WTC11 (cell line): ENCODE results near the gene TRIM26. TPM values are rescaled to one million over a fixed set of nuclear protein-coding genes. Genes with fewer than 3 reads are reported as not detected.

Experiments used
- ATAC-seq: fragments of 200-7000 bp; cut with Tn5 transposase; 2 replicates; pipeline ENCODE4 v1.10.0; 2021; ENCODE audit warnings: mild to moderate bottlenecking, moderate library complexity
- CTCF ChIA-PET: fragments of 300-600 bp; sonication (Branson Sonifier 250); formaldehyde crosslinking; loops from one replicate; lab custom pipeline; 2021; ENCODE audit warnings: antibody characterized with exemption; lab: Charles Lee
- POLR2A ChIA-PET: fragments of 350-600 bp; sonication (Branson Sonifier 250); formaldehyde crosslinking; loops from one replicate; lab custom pipeline; 2021; ENCODE audit warnings: antibody characterized with exemption; lab: Charles Lee
- DNase-seq: peaks from one replicate; pipeline ENCODE4 v3.0.0; 2021; ENCODE audit warnings: low spot score
- H3K27ac Mint-ChIP-seq: 2 replicates; pipeline ENCODE4 v1.8.0; 2021; ENCODE audit warnings: mixed read lengths
- H3K27me3 Mint-ChIP-seq: 2 replicates; pipeline ENCODE4 v1.8.0; 2021; ENCODE audit warnings: low read depth, mild to moderate bottlenecking, moderate library complexity, mixed read lengths
- H3K36me3 Mint-ChIP-seq: 2 replicates; pipeline ENCODE4 v1.8.0; 2021; ENCODE audit warnings: mixed read lengths
- H3K4me1 Mint-ChIP-seq: 2 replicates; pipeline ENCODE4 v1.8.0; 2022; ENCODE audit warnings: mixed read lengths
- H3K4me3 Mint-ChIP-seq: 2 replicates; pipeline ENCODE4 v1.8.0; 2021; ENCODE audit warnings: mild to moderate bottlenecking, moderate library complexity, mixed read lengths
- H3K9me3 Mint-ChIP-seq: 2 replicates; pipeline ENCODE4 v1.8.0; 2021; ENCODE audit warnings: mixed read lengths
- ATF1 ChIP-seq: sonication (generic); formaldehyde crosslinking; IDR thresholded peaks from 2 replicates; pipeline ENCODE4 v1.8.1; 2023; ENCODE audit warnings: mild to moderate bottlenecking, moderate library complexity, missing genetic modification reagents
- EMX1 ChIP-seq: fragments of 250-450 bp; sonication (Bioruptor Pico); IDR thresholded peaks from 2 replicates; pipeline ENCODE4 v1.8.0; 2021; ENCODE audit warnings: mild to moderate bottlenecking
- GABPB1 ChIP-seq: sonication (generic); formaldehyde crosslinking; IDR thresholded peaks from 2 replicates; pipeline ENCODE4 v1.8.1; 2023; ENCODE audit warnings: mild to moderate bottlenecking, missing genetic modification reagents
- HMGA2 ChIP-seq: fragments of 250-450 bp; sonication (Bioruptor Pico); IDR thresholded peaks from 2 replicates; pipeline ENCODE4 v1.4.0; 2021; ENCODE audit warnings: mild to moderate bottlenecking, moderate library complexity
- JAZF1 ChIP-seq: fragments of 250-450 bp; sonication (Bioruptor Pico); IDR thresholded peaks from 2 replicates; pipeline ENCODE4 v1.9.0; 2021; ENCODE audit warnings: moderate library complexity, mild to moderate bottlenecking, inconsistent platforms
- NFATC4 ChIP-seq: fragments of 250-450 bp; sonication (Bioruptor Pico); IDR thresholded peaks from 2 replicates; pipeline ENCODE4 v1.9.0; 2021; ENCODE audit warnings: mild to moderate bottlenecking
- NFE2L1 ChIP-seq: sonication (generic); formaldehyde crosslinking; IDR thresholded peaks from 2 replicates; pipeline ENCODE4 v1.8.1; 2023; ENCODE audit warnings: missing genetic modification reagents
- PRRX2 ChIP-seq: fragments of 250-450 bp; sonication (Bioruptor Pico); IDR thresholded peaks from 2 replicates; pipeline ENCODE4 v1.8.0; 2021; ENCODE audit warnings: mild to moderate bottlenecking
- ZNF138 ChIP-seq: sonication (generic); formaldehyde crosslinking; conservative IDR thresholded peaks from 2 replicates; pipeline ENCODE4 v1.8.1; 2022; ENCODE audit warnings: mild to moderate bottlenecking, moderate library complexity, missing genetic modification reagents
- ZNF219 ChIP-seq: sonication (generic); formaldehyde crosslinking; IDR thresholded peaks from 2 replicates; pipeline ENCODE4 v1.8.0; 2023; ENCODE audit warnings: missing genetic modification reagents, mild to moderate bottlenecking, borderline replicate concordance
- ZNF263 ChIP-seq: sonication (generic); formaldehyde crosslinking; IDR thresholded peaks from 2 replicates; pipeline ENCODE4 v1.8.1; 2022; ENCODE audit warnings: low read depth, mild to moderate bottlenecking, moderate library complexity, missing genetic modification reagents
- ZNF423 ChIP-seq: fragments of 250-450 bp; sonication (Bioruptor Pico); IDR thresholded peaks from 2 replicates; pipeline ENCODE4 v2.1.2; 2022; ENCODE audit warnings: mild to moderate bottlenecking, moderate library complexity
- ZNF671 ChIP-seq: fragments of 250-450 bp; sonication (Bioruptor Pico); IDR thresholded peaks from 2 replicates; pipeline ENCODE4 v1.8.0; 2021; ENCODE audit warnings: mild to moderate bottlenecking
- total RNA-seq: library from RNA; stranded (reverse); gene quantifications from 3 replicates; pipeline ENCODE4 v1.2.3, GENCODE V29; 2021
- TF ChIP-seq, protein P1 (sequence below): sonication (generic); formaldehyde crosslinking; IDR thresholded peaks from 2 replicates; pipeline ENCODE4 v1.8.0; 2022; ENCODE audit warnings: missing genetic modification reagents
- TF ChIP-seq, protein P2 (sequence below): sonication (generic); formaldehyde crosslinking; IDR thresholded peaks from 2 replicates; pipeline ENCODE4 v1.8.1; 2022; ENCODE audit warnings: missing genetic modification reagents, borderline replicate concordance
- TF ChIP-seq, protein P3 (sequence below): sonication (generic); formaldehyde crosslinking; IDR thresholded peaks from 2 replicates; pipeline ENCODE4 v1.8.0; 2022; ENCODE audit warnings: mild to moderate bottlenecking, missing genetic modification reagents
- TF ChIP-seq, protein P4 (sequence below): sonication (generic); formaldehyde crosslinking; conservative IDR thresholded peaks from 2 replicates; pipeline ENCODE4 v1.8.1; 2022; ENCODE audit warnings: mild to moderate bottlenecking, missing genetic modification reagents
- TF ChIP-seq, protein P5 (sequence below): sonication (generic); formaldehyde crosslinking; IDR thresholded peaks from 2 replicates; pipeline ENCODE4 v1.8.1; 2023; ENCODE audit warnings: mild to moderate bottlenecking, missing genetic modification reagents, moderate library complexity
- TF ChIP-seq, protein P6 (sequence below): sonication (generic); formaldehyde crosslinking; IDR thresholded peaks from 2 replicates; pipeline ENCODE4 v1.8.0; 2023; ENCODE audit warnings: missing genetic modification reagents
- TF ChIP-seq, protein P7 (sequence below): sonication (generic); formaldehyde crosslinking; IDR thresholded peaks from 2 replicates; pipeline ENCODE4 v1.8.1; 2023; ENCODE audit warnings: mild to moderate bottlenecking, missing genetic modification reagents, borderline replicate concordance

TRIM26 gene
- total RNA-seq, 1 experiment from 2014 or later: 27.7 TPM

DNA sequence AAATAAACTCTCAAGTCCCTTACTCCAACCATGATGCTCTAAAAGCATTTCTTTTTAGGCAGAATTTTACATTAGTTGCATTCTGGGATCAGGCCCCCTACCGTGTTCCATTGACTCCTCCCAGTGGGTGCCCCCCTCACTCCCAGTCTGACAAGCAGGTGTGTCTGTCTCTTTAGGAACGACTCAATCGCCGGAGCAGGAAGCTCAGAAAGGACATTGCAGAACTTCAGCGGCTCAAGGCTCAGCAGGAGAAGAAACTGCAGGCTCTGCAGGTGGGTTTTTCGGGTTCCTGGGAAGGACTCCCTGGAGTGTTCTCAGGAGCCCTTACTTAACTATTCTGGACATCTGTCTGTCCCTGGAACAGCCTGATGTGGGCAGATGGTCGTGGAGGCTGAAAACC lies 67.4 kb downstream of the TRIM26 start:
- H3K9me3 Mint-ChIP-seq: no peaks in the 10 kb centered on the region
- CTCF ChIA-PET: interaction anchor here (0.6 to 3.2 kb wide), 4 partner anchors 13 to 582 kb away, joined by 3 to 8 read pairs (median 4); no protein-coding TSS in a partner anchor
- H3K27ac Mint-ChIP-seq: no peak overlapping the region
- H3K36me3 Mint-ChIP-seq: no peaks in the 10 kb centered on the region
- H3K4me3 Mint-ChIP-seq: no peak overlapping the region
- peaks cover 4% of the 10 kb centered on the region for H3K4me1 Mint-ChIP-seq
- DNase-seq (no peak), ATAC-seq (no peak)
- H3K27me3 Mint-ChIP-seq: peaks cover 14% of the 10 kb centered on the region
- no peak for TF ChIP-seq ZNF671 (CRISPR knock-in tag)
- TF ChIP-seq EMX1 (CRISPR knock-in tag): no peak
- no peak for TF ChIP-seq ZNF263 (CRISPR knock-in tag)
- peak; percentile 86 for TF ChIP-seq ZNF423 (CRISPR knock-in tag)
- no peak for TF ChIP-seq HMGA2 (CRISPR knock-in tag)
- TF ChIP-seq, all 79 proteins: peak for 1
- POLR2A ChIA-PET: no interaction called here

DNA sequence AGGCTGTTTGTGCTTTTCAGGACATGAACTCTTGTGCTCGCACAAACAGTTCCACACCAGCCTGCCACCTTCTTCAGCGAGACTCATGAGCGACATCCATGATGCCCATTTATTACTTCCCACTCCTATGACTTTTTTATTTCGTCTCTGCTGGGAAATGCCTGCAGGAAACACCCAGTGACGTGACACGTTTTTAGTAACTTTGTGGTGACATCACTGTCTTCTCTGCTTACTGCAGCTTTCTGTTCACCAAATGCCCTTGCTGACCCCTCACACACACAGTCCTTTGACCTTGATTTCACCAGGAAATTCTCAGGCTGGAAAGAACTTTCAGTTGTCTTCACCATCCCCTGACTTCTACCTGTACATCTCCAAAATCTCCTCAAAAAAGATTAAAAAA lies 68.4 kb downstream of the TRIM26 start:
- Mint-ChIP-seq H3K27me3 (peaks cover 22% of the 10 kb centered on the region), H3K9me3 (no peaks in the 10 kb centered on the region), H3K36me3 (no peaks in the 10 kb centered on the region), H3K27ac (no peak overlapping the region), H3K4me3 (no peak overlapping the region), H3K4me1 (peaks cover 4% of the 10 kb centered on the region)
- ChIA-PET POLR2A (no interaction called here), CTCF (interaction anchor here (0.9 to 3.2 kb wide), 3 partner anchors 14 to 43 kb away, joined by 4 to 11 read pairs (median 8); no protein-coding TSS in a partner anchor)
- ATAC-seq: no peak
- no peak for DNase-seq
- no peak for TF ChIP-seq NFATC4 (CRISPR knock-in tag)
- TF ChIP-seq, protein P1, sequence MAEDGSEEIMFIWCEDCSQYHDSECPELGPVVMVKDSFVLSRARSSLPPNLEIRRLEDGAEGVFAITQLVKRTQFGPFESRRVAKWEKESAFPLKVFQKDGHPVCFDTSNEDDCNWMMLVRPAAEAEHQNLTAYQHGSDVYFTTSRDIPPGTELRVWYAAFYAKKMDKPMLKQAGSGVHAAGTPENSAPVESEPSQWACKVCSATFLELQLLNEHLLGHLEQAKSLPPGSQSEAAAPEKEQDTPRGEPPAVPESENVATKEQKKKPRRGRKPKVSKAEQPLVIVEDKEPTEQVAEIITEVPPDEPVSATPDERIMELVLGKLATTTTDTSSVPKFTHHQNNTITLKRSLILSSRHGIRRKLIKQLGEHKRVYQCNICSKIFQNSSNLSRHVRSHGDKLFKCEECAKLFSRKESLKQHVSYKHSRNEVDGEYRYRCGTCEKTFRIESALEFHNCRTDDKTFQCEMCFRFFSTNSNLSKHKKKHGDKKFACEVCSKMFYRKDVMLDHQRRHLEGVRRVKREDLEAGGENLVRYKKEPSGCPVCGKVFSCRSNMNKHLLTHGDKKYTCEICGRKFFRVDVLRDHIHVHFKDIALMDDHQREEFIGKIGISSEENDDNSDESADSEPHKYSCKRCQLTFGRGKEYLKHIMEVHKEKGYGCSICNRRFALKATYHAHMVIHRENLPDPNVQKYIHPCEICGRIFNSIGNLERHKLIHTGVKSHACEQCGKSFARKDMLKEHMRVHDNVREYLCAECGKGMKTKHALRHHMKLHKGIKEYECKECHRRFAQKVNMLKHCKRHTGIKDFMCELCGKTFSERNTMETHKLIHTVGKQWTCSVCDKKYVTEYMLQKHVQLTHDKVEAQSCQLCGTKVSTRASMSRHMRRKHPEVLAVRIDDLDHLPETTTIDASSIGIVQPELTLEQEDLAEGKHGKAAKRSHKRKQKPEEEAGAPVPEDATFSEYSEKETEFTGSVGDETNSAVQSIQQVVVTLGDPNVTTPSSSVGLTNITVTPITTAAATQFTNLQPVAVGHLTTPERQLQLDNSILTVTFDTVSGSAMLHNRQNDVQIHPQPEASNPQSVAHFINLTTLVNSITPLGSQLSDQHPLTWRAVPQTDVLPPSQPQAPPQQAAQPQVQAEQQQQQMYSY (CRISPR knock-in tag): no peak
- no peak for TF ChIP-seq ZNF219 (CRISPR knock-in tag)
- TF ChIP-seq GABPB1 (CRISPR knock-in tag): no peak
- TF ChIP-seq, protein P2, sequence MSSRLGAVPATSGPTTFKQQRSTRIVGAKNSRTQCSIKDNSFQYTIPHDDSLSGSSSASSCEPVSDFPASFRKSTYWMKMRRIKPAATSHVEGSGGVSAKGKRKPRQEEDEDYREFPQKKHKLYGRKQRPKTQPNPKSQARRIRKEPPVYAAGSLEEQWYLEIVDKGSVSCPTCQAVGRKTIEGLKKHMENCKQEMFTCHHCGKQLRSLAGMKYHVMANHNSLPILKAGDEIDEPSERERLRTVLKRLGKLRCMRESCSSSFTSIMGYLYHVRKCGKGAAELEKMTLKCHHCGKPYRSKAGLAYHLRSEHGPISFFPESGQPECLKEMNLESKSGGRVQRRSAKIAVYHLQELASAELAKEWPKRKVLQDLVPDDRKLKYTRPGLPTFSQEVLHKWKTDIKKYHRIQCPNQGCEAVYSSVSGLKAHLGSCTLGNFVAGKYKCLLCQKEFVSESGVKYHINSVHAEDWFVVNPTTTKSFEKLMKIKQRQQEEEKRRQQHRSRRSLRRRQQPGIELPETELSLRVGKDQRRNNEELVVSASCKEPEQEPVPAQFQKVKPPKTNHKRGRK (CRISPR knock-in tag): no peak
- TF ChIP-seq NFE2L1 (CRISPR knock-in tag): no peak
- TF ChIP-seq PRRX2 (CRISPR knock-in tag): no peak
- TF ChIP-seq ZNF138 (CRISPR knock-in tag): no peak
- TF ChIP-seq, protein P3, sequence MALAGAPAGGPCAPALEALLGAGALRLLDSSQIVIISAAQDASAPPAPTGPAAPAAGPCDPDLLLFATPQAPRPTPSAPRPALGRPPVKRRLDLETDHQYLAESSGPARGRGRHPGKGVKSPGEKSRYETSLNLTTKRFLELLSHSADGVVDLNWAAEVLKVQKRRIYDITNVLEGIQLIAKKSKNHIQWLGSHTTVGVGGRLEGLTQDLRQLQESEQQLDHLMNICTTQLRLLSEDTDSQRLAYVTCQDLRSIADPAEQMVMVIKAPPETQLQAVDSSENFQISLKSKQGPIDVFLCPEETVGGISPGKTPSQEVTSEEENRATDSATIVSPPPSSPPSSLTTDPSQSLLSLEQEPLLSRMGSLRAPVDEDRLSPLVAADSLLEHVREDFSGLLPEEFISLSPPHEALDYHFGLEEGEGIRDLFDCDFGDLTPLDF: no peak
- TF ChIP-seq, protein P4, sequence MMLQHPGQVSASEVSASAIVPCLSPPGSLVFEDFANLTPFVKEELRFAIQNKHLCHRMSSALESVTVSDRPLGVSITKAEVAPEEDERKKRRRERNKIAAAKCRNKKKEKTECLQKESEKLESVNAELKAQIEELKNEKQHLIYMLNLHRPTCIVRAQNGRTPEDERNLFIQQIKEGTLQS (CRISPR knock-in tag): no peak
- TF ChIP-seq, protein P5, sequence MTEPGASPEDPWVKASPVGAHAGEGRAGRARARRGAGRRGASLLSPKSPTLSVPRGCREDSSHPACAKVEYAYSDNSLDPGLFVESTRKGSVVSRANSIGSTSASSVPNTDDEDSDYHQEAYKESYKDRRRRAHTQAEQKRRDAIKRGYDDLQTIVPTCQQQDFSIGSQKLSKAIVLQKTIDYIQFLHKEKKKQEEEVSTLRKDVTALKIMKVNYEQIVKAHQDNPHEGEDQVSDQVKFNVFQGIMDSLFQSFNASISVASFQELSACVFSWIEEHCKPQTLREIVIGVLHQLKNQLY: no peak

DNA sequence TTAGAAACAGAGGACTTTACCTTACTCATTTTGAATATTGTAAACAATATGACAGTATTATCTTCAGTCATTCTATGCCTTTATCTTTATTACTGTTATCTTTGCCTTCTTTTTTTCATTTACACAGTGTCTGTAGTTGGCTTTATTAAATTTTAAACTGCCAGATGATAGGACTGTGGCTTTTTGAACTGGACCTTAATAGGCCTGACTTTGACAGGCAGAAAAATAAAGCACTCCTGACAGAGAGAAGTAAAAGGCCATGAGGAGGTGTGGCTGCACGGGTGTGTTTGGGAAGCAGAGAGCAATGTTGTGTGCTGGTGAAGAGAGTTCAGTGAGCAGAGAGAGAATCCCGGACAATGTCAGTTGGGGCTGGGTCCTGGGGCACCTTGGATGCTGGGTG lies 69.4 kb downstream of the TRIM26 start:
- peaks cover 31% of the 10 kb centered on the region for H3K27me3 Mint-ChIP-seq
- DNase-seq (no peak), ATAC-seq (no peak)
- peaks cover 4% of the 10 kb centered on the region for H3K4me1 Mint-ChIP-seq
- no peaks in the 10 kb centered on the region for H3K9me3 Mint-ChIP-seq
- no peaks in the 10 kb centered on the region for H3K36me3 Mint-ChIP-seq
- ChIA-PET CTCF (interaction anchor here (0.9 to 3.2 kb wide), 3 partner anchors 13 to 42 kb away, joined by 4 to 11 read pairs (median 8); no protein-coding TSS in a partner anchor), POLR2A (no interaction called here)
- H3K4me3 Mint-ChIP-seq: no peak overlapping the region
- H3K27ac Mint-ChIP-seq: no peak overlapping the region
- TF ChIP-seq, protein P6, sequence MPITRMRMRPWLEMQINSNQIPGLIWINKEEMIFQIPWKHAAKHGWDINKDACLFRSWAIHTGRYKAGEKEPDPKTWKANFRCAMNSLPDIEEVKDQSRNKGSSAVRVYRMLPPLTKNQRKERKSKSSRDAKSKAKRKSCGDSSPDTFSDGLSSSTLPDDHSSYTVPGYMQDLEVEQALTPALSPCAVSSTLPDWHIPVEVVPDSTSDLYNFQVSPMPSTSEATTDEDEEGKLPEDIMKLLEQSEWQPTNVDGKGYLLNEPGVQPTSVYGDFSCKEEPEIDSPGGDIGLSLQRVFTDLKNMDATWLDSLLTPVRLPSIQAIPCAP (CRISPR knock-in tag): no peak
- TF ChIP-seq JAZF1 (CRISPR knock-in tag) (no peak), ATF1 (CRISPR knock-in tag) (no peak)
- TF ChIP-seq, protein P7, sequence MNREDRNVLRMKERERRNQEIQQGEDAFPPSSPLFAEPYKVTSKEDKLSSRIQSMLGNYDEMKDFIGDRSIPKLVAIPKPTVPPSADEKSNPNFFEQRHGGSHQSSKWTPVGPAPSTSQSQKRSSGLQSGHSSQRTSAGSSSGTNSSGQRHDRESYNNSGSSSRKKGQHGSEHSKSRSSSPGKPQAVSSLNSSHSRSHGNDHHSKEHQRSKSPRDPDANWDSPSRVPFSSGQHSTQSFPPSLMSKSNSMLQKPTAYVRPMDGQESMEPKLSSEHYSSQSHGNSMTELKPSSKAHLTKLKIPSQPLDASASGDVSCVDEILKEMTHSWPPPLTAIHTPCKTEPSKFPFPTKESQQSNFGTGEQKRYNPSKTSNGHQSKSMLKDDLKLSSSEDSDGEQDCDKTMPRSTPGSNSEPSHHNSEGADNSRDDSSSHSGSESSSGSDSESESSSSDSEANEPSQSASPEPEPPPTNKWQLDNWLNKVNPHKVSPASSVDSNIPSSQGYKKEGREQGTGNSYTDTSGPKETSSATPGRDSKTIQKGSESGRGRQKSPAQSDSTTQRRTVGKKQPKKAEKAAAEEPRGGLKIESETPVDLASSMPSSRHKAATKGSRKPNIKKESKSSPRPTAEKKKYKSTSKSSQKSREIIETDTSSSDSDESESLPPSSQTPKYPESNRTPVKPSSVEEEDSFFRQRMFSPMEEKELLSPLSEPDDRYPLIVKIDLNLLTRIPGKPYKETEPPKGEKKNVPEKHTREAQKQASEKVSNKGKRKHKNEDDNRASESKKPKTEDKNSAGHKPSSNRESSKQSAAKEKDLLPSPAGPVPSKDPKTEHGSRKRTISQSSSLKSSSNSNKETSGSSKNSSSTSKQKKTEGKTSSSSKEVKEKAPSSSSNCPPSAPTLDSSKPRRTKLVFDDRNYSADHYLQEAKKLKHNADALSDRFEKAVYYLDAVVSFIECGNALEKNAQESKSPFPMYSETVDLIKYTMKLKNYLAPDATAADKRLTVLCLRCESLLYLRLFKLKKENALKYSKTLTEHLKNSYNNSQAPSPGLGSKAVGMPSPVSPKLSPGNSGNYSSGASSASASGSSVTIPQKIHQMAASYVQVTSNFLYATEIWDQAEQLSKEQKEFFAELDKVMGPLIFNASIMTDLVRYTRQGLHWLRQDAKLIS (CRISPR knock-in tag): no peak
